DMS53 treated with DMSO at 0.1 percent for 48 hours (cell line): ENCODE results near the gene SCAND1.
"Not testable (repeated sequence)": the region's sequence is repeated elsewhere in the genome, so short reads cannot be mapped to it uniquely, and the experiment has no call there.

Experiments
- DNase-seq: peaks from one replicate; lab custom pipeline; 2025; ENCODE audit not compliant: unreplicated experiment; lab: John Stamatoyannopoulos, UW

Gene SCAND1

GRCh38 chr20:35963878-35964277 lies 9.6 kb upstream of the SCAND1 start:
- no peak for DNase-seq

- DNase-seq = not testable (repeated sequence)
Observed at GRCh38 chr20:35959291-35959690, 5.0 kb upstream of the SCAND1 start.

GRCh38 chr20:35956616-35957015 lies 2.3 kb upstream of the SCAND1 start:
- DNase-seq = no peak

GRCh38 chr20:35954907-35955251 lies 577 bp upstream of the SCAND1 start:
- DNase-seq = no peak

GRCh38 chr20:35953387-35954199 lies 709 bp downstream of the SCAND1 start:
- peak; percentile 21 for DNase-seq

GRCh38 chr20:35952480-35953386 lies 1.6 kb downstream of the SCAND1 start:
- peak; percentile 13 for DNase-seq

GRCh38 chr20:35952080-35952479 lies 2.2 kb downstream of the SCAND1 start:
- DNase-seq = not testable (repeated sequence)

- DNase-seq = no peak
Observed at GRCh38 chr20:35950093-35950492, 4.2 kb downstream of the SCAND1 start.

GRCh38 chr20:35947907-35948306 lies 6.4 kb downstream of the SCAND1 start:
- DNase-seq = no peak

- no peak for DNase-seq
Observed at GRCh38 chr20:35947489-35947888, 6.8 kb downstream of the SCAND1 start.

GRCh38 chr20:35942243-35942642 lies 12.1 kb downstream of the SCAND1 start:
- DNase-seq = no peak

GRCh38 chr20:35941620-35942019 lies 12.7 kb downstream of the SCAND1 start:
- no peak for DNase-seq

- no peak for DNase-seq
Observed at GRCh38 chr20:35939264-35939663, 15.0 kb downstream of the SCAND1 start.

GRCh38 chr20:35934050-35934449 lies 20.3 kb downstream of the SCAND1 start:
- DNase-seq = no peak

- no peak for DNase-seq
Observed at GRCh38 chr20:35929301-35929700, 25.0 kb downstream of the SCAND1 start.

- DNase-seq = no peak
Observed at GRCh38 chr20:35920523-35920922, 33.8 kb downstream of the SCAND1 start.

GRCh38 chr20:35918021-35918420 lies 36.3 kb downstream of the SCAND1 start:
- DNase-seq = no peak

GRCh38 chr20:35917077-35917476 lies 37.2 kb downstream of the SCAND1 start:
- no peak for DNase-seq

- no peak for DNase-seq
Observed at GRCh38 chr20:35912881-35913280, 41.4 kb downstream of the SCAND1 start.

GRCh38 chr20:35910254-35910653 lies 44.0 kb downstream of the SCAND1 start:
- no peak for DNase-seq

- no peak for DNase-seq
Observed at GRCh38 chr20:35909796-35910195, 44.5 kb downstream of the SCAND1 start.

- DNase-seq = no peak
Observed at GRCh38 chr20:35909176-35909575, 45.1 kb downstream of the SCAND1 start.
